ENCODE measurements around the gene CNOT4. TPM values are rescaled to one million over a fixed set of nuclear protein-coding genes. Genes with fewer than 3 reads are reported as not detected.

Gene CNOT4
- total and polyA plus RNA-seq, 2 of the 4 experiments (the other 2 are of a cell fraction) = 7.0 to 8.1 TPM

DNA sequence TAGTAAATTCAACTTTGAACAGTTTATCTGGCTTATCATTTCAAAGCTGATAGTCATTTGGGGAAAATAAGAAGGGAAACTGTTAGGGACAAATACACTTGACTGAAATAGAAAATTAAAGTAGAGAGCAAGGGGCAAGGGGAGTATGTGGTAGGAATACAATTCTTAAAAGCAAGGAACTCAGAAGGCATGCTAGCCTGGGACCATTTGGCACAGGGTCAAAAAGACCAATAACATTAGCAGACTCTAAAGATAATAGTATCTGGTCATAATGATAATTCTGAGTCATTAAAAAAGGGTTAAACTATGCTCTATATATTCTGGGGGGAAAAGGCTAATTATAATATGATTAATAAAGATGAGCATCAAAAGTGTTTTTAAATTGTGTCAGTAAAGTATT, 112.2 kb downstream of the CNOT4 start:
- Histone ChIP-seq H3K4me1 (ENCODE audit: control insufficient read depth, insufficient read depth, low read length) (no peaks in the 10 kb centered on the region), H4K20me1 (ENCODE audit: insufficient read depth, low read length) (no peaks in the 10 kb centered on the region; the same call in 1 of the 2 replicates), H3K9me3 (ENCODE audit: control insufficient read depth, insufficient read depth, low read length) (no peaks in the 10 kb centered on the region), H3K27me3 (ENCODE audit: control insufficient read depth, insufficient read depth, low read length) (no peaks in the 10 kb centered on the region), H2BK15ac (ENCODE audit: low read depth, low read length) (no peak overlapping the region), H2BK20ac (ENCODE audit: low read depth, low read length) (no peak overlapping the region), H4K5ac (ENCODE audit: low read depth, low read length) (no peak overlapping the region), H3K36me3 (ENCODE audit: control insufficient read depth, insufficient read depth, low read length) (peaks cover 12% of the 10 kb centered on the region), H3K79me1 (ENCODE audit: low read depth in 1 of 2, low read length in 2 of 2) (no peaks in the 10 kb centered on the region), H3K23ac (ENCODE audit: low read depth, low read length) (no peak overlapping the region), H2AK9ac (replicated peaks; ENCODE audit: low read depth, low read length, poor library complexity) (no peak overlapping the region), H4K8ac (ENCODE audit: low read depth in 2 of 2, low read length in 2 of 2) (no peak overlapping the region), H2AFZ (replicated peaks; ENCODE audit: low read length, poor library complexity) (no peak overlapping the region), H2BK5ac (ENCODE audit: low read depth, low read length, poor library complexity, severe bottlenecking) (no peak overlapping the region), H3K9ac (ENCODE audit: low read depth, low read length) (no peak overlapping the region), H3K27ac (ENCODE audit: insufficient read depth, low read length) (no peak overlapping the region), H3K18ac (ENCODE audit: low read depth, low read length) (no peak overlapping the region), H4K91ac (ENCODE audit: insufficient read depth, low read depth, low read length) (no peak overlapping the region), H3K56ac (ENCODE audit: extremely low read depth, insufficient read depth, low read length) (no peak overlapping the region), H2AK5ac (ENCODE audit: low read depth, low read length) (no peak overlapping the region), H3K9me1 (ENCODE audit: insufficient read depth, low read length) (peaks cover 5% of the 10 kb centered on the region; the same call in 1 of the 2 replicates), H2BK120ac (ENCODE audit: low read depth, low read length) (no peak overlapping the region), H3K4me2 (ENCODE audit: low read depth, low read length) (no peak overlapping the region), H3K14ac (replicated peaks; ENCODE audit: low read depth, low read length) (no peak overlapping the region), H3K4ac (ENCODE audit: low read depth, low read length) (no peak overlapping the region), H3K4me3 (ENCODE audit: insufficient read depth, low read depth, low read length) (no peak overlapping the region)
- ChIA-PET CTCF (no interaction called here), POLR2A (ENCODE audit: unreplicated experiment) (no interaction called here)
- TF ChIP-seq, protein P1, sequence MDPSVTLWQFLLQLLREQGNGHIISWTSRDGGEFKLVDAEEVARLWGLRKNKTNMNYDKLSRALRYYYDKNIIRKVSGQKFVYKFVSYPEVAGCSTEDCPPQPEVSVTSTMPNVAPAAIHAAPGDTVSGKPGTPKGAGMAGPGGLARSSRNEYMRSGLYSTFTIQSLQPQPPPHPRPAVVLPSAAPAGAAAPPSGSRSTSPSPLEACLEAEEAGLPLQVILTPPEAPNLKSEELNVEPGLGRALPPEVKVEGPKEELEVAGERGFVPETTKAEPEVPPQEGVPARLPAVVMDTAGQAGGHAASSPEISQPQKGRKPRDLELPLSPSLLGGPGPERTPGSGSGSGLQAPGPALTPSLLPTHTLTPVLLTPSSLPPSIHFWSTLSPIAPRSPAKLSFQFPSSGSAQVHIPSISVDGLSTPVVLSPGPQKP (IDR thresholded peaks at IDR 0.05; ENCODE audit: borderline replicate concordance, low read depth, low read length) = no peak
- TF ChIP-seq, protein P2, sequence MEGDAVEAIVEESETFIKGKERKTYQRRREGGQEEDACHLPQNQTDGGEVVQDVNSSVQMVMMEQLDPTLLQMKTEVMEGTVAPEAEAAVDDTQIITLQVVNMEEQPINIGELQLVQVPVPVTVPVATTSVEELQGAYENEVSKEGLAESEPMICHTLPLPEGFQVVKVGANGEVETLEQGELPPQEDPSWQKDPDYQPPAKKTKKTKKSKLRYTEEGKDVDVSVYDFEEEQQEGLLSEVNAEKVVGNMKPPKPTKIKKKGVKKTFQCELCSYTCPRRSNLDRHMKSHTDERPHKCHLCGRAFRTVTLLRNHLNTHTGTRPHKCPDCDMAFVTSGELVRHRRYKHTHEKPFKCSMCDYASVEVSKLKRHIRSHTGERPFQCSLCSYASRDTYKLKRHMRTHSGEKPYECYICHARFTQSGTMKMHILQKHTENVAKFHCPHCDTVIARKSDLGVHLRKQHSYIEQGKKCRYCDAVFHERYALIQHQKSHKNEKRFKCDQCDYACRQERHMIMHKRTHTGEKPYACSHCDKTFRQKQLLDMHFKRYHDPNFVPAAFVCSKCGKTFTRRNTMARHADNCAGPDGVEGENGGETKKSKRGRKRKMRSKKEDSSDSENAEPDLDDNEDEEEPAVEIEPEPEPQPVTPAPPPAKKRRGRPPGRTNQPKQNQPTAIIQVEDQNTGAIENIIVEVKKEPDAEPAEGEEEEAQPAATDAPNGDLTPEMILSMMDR (conservative IDR thresholded peaks at IDR 0.05; ENCODE audit: low read depth, low read length) = no peak
- TF ChIP-seq MAFK (IDR thresholded peaks at IDR 0.05; ENCODE audit: low read depth, low read length) = no peak
- TF ChIP-seq FOS (IDR thresholded peaks at IDR 0.05; ENCODE audit: low read depth, low read length) = no peak
- TF ChIP-seq, protein P3, sequence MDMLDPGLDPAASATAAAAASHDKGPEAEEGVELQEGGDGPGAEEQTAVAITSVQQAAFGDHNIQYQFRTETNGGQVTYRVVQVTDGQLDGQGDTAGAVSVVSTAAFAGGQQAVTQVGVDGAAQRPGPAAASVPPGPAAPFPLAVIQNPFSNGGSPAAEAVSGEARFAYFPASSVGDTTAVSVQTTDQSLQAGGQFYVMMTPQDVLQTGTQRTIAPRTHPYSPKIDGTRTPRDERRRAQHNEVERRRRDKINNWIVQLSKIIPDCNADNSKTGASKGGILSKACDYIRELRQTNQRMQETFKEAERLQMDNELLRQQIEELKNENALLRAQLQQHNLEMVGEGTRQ (IDR thresholded peaks at IDR 0.05; ENCODE audit: low read depth, low read length) = no peak
- no peak for TF ChIP-seq RCOR1 (IDR thresholded peaks at IDR 0.05; ENCODE audit: insufficient replicate concordance, low read length)
- TF ChIP-seq CHD1 (IDR thresholded peaks at IDR 0.05; ENCODE audit: low read depth, low read length) = no peak
- TF ChIP-seq NFE2L2 (IDR thresholded peaks at IDR 0.05; ENCODE audit: low read depth, low read length) = no peak
- ATAC-seq (ENCODE audit: low read depth) (no peak), DNase-seq (no peak)
- intact Hi-C loops (cut with micrococcal nuclease) (no loop called here), in situ Hi-C loops (cut with MboI; ENCODE audit: low sequenced_read_pairs) (no loop called here), dilution Hi-C loops (cut with HindIII; ENCODE audit: low sequenced_read_pairs, unreplicated experiment) (no loop called here)
- BruUV-seq (replicated peaks) = no TSS peak

All from IMR-90 (cell line).